ENCODE measurements around the gene CYP19A1.

The CYP19A1 gene

GRCh38 chr15:51172193-51172592, 166.2 kb downstream of the CYP19A1 start:
- no peak for DNase-seq

DNA sequence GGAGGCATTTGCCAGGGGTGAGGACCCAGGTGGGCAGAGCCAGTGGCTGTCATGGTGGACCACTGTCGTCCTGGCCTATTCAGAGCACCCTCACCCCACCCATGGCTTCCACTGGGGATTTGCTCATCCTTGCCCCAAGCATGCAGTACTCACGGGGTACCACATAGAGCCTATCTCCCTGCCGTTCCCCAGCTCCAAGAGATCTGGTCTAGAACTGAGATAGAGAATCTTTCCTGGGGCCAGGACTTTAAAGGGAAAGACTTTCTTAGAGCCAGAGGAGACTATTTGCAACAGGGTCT, 166.8 kb downstream of the CYP19A1 start:
- no peak for DNase-seq

DNA sequence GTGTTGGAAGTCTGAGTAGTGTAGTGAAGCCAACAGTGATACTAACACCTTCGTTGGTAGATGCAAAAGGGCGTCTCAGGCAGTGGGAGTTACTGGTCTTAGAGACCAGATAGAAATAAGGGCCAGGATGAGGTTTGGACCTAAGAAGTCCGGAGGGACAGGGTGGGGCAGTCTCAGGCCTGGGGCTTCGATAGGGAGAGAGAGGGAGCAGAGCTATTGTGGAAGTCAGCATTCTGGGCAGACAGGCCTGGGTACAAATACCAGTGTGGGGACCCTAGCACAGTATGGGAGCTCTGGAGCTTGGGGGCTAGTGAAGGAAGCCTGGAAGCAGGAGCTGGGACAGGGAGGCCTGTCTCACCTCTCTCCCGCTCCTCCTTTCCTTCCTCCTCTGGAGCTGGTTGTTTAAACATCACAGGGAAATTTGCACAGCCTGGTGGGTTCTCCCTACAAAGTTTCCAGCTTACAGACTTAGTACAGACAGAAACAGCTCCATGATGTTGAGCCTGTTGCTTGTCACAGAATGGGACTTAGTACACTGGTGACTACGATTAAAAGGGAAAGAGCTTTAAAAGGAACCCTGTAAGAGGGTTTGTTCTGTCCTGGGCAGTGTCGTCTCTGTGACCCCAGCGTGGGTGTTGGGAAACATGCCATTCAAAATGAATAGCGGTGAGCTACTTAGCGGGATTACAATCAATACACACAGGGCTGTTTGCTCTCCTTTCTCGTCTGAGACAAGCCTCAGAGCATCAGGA, 167.3 kb downstream of the CYP19A1 start:
- DNase-seq: no peak

DNA sequence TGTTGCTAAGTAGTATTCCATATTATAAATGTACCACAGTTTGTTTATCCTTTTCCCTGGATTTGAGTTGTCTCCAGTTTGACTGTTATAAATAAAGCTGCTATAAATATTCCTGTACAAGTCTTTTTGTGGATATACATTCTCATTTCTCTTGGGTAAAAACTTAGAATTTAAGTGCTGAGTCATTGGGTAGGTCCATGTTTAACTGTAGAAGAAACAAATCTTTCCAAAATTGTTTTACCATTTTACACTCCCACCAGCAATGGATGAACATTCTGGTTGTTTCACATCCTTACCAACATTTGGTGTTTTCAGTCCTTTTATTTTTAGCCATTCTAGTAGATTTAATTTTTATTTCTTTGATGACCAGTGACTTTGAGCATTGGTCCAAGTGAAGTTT, 169.7 kb downstream of the CYP19A1 start:
- no peak for DNase-seq

- peak; percentile 13 for DNase-seq
Measured at GRCh38 chr15:51163843-51164242, 174.6 kb downstream of the CYP19A1 start.

- DNase-seq: peak; percentile 84
Measured at GRCh38 chr15:51162865-51163762, 175.3 kb downstream of the CYP19A1 start.

- no peak for DNase-seq
Measured at GRCh38 chr15:51161491-51162220, 176.7 kb downstream of the CYP19A1 start.

DNA sequence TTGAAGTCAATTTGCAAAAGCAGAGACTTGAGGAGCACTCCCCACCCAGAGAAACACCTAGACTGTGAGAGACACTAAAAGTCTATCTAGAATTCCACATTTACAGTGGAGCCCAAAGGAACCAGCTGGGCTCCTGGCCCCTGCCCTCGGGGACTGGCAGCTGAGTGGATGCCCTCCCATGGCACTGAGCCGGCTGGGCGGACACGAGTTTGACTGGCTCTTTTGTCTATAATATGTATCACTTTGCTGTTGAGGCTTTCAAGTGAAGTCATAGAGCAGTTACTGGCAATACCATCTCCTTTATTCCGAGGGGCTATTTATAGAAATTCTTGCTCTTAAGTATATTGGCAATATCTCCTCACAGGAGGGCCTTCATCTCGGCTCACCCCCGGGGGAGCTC, 177.9 kb downstream of the CYP19A1 start:
- no peak for DNase-seq

Measured in hematopoietic multipotent progenitor cell treated with erythropoietin and hydrocortisone succinate and interleukin-3 and kit ligand, for 4 days (in vitro differentiated cells).